GM19193 (cell line): ENCODE measurements around the gene STX19.

Experiments
- POLR2A ChIP-seq: IDR thresholded peaks from 4 replicates; pipeline ENCODE4 v1.6.1; 2011; ENCODE audit not compliant: insufficient read depth, insufficient read length; ENCODE audit errors: extremely low read depth

Gene STX19

DNA sequence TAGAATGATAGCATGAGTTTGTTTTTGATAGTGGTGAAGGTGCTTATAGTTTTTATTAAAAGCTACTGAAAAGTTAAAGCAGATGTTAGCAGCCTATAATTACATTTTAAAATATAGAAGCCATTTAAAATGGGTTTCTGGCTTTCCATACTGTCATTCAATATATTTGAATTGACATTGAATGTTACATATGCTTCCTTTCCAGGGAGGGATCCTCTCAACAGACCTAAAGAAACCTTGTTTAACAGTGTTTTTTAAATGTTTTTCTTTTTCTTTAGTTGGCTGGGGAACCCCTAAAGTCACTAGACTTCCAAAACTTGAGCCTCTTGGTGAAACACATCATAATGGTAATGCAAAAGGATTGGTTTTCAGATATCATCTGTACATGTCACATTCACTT is 22.1 kb upstream of the STX19 start:
- no peak for TF ChIP-seq POLR2A

DNA sequence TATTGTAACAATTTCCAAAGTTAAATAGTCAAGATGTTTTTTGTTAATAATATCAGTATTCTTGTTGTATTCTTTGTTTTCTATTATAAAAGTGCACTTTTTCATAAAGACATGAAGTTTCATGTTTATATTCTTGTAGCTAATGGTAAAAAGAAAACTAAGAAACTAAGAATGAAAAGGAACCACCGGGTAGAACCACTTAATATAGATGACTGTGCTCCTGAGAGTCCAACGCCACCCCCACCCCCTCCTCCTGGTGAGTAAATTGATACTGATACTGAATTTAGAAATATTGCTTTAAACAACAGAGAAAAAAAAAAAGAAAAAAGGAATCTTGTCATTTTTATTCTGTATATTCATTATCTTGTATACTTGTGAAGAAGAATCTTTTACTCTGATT is 20.9 kb upstream of the STX19 start:
- TF ChIP-seq POLR2A = no peak

DNA sequence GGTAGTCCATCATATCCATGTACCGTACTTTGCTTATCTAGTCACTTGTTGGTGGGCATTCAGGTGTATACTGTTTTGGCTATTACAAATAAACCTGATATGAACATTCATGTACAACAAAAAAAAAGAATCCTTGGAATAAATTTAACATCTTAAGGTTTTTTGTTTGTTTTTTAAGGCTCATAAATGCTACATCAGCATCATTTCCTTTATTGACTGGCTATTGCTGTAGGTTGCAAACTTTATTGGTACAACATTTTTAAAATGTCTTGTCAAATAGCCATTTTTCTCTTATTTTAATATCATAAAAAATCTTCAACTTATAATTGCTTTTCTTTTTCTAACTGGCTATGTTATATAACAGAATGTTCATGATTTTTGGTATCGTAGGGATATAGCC is 18.1 kb upstream of the STX19 start:
- no peak for TF ChIP-seq POLR2A

DNA sequence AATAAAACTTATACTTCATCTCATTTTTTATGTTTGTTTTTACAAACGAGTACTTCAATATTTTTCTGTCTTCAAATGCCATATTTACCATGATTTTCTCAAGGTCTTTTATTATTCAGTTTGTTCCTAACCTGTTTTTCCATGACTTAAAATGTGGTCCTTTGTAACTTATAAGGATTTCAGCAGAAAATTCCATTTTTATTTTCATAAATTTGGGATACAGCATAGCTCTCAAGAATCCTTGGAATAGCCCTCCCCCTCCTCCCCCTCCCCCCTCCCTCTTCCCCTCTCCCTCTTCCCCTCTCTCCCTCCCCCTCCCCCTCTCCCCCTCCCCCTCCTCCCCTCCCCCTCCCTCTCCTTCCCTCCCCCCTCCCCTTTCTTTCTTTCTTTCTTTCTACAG is 14.9 kb upstream of the STX19 start:
- no peak for TF ChIP-seq POLR2A

DNA sequence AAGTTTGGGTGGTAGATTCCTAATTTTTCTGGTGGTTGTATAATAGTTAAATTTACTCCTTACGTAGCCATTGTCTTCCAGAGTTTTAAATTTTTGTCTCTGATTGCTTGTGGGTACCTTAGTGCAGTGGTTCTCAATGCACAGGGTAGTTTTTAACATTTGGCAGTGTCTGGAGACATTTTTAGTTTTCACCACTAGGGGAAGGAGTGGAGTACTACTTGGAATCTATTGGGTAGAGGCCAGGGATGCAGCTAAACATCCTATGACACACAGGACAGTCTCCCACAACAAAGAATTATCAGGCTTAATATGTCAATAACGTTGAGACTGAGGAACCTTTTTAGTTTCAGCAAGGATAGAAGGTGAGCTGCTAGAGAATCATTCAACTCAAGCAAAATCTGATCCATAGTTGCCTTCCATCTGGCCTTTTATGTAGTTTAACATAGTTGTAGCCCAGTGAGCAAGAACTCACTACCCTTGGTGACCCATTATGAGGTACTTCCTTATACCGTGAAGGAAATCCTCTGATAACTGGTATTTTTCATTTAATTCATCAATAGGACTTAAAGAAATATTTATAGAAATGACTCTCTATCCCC is 8.6 kb upstream of the STX19 start:
- no peak for TF ChIP-seq POLR2A

DNA sequence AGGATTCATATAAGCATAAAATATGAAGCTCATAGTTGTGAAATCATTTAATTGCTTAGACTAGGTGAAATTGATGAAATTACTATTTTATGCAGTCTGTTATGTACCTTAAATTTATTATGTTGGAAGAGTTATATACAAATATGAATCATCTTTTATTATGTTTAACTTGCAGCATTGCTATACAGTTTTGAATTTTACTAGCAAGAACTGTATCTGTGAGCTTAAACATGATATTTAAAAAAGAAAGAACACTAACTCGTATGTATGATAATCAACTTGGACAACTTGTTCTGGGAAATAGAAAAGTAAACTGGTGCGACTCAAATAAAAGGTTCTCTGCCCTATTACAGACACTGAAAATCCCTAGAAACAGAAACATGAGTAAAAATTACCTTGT is 1.8 kb downstream of the STX19 start:
- no peak for TF ChIP-seq POLR2A

DNA sequence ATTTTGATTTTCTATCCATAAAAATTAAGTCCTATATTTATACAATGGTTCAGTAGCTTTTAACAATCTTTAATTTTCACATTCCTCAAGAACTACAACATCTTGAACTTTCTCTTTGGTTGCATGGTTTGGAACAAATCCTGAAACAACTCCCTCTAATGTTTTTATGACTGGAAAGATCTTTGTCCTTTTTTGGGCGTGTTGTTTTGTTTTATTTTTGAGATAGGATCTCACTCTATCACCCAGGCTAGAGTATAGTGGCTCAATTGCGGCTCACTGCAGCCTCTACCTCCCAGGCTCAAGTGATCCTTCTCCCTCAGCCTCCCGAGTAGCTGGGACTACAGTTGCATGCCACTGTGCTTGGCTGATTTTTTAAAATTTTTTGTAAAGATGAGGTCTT is 4.0 kb downstream of the STX19 start:
- TF ChIP-seq POLR2A = no peak

DNA sequence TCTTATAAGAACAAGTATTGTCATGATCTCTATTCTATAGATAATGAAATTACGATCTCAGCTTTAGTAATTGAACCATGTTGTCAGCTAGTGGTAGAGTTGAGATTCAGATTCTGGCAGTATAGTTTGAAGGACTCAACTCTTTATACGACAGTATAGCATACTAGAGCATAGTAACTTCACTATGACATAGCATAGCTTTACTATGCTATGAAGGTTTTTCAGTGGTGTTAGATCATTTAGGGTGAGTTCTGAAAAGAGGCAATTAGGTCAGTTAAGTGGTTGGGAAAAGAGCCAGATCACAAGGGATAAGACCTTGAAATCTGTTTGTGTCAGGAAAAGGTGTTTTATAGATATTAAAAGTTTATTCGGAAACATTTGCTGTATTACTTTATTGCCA is 8.1 kb downstream of the STX19 start:
- no peak for TF ChIP-seq POLR2A

DNA sequence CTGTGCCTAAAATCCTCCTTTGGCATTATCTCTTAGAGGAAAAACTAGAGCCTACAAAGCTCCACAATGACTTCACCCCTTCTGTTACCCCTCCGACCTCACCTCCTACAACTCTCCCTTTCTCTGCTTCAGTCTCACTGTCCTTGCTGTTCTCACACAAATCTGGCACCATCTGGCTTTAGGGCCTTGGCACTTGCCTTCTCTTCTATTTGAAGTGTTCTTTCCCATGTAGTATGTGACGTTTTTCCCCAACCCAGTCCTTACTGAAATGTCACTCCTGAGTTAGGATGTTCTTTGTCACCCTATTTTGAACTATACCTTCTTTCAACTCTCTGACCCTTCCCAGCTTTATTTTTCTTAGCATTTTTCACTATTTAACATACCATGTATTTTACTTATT is 8.7 kb downstream of the STX19 start:
- no peak for TF ChIP-seq POLR2A

DNA sequence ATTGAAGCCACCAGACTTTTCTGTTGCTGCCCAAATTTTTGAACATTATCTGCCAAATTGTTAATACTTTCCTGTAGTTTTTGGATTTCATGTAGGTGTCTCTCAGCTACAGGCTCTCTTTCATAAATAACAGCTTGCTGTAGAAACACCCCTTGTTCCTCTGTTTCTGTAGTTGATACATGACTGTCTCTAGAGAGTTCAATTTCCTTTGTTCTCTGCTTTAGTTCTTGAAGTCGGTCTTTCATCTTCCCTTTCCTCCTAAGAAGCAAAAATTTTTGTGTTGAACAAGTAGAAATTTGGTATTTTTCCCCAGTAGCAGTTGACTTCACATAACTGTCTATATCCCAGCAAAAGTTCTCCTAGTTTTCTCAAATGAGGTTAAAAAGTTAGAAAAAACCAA is 13.4 kb downstream of the STX19 start:
- TF ChIP-seq POLR2A = no peak

DNA sequence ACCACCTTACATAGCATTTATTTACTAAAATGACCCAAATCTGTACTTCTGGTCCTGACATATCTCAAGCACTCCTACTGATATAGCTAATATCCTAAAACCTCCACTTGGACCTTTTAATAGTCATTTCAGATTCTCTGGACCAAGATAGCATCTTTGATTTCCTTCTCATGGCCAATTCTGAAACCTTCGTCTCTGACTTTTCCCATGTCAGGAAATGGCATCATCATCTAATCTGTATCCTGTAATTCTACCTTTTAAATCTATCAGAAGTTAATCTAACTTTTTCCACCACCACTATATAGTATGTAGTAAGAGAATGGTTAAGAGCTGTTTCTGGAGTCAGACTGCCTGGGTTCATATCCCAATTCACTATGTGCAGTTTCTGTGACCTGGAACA is 16.2 kb downstream of the STX19 start:
- no peak for TF ChIP-seq POLR2A

DNA sequence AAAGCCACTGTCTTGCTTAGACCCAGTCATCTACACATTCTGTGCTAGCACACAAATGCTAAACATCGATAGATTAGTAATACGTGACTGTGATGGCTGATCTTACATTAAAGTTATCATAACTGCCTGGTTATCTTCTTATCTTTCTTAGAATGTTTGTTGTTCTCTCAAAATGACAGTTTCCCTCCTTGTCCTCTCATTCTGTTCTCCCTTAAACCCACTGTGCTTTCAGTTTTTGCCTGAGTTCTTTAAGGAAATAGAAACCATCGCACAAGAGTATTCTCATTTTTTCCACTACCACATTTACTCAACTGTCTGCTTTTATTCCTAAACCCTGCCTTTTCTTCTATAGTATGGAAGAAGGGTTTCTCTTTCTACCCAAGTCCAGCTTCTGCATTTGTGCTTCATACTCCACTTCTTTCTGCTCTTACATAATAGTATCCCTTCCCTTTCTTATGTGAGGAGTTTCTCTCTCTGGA is 17.1 kb downstream of the STX19 start:
- no peak for TF ChIP-seq POLR2A

DNA sequence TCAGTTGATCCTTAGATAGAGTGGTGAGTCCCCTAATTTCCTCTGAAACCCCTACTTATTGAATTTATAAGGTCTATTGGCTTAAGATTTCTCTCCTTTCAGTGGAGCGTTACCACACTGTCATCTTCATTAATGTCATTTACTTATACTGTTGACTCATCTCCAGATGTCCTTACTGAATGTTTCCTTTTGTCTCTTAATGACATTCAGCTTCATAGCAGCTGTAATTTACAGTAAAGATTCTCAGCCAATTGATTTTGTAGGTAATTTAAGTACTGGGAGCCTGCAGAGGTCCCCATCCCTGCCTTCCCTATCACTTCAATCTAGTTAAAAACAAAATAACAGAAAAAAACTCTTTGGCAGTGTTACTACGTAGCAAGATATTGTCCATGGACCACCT is 18.8 kb downstream of the STX19 start:
- TF ChIP-seq POLR2A = no peak

DNA sequence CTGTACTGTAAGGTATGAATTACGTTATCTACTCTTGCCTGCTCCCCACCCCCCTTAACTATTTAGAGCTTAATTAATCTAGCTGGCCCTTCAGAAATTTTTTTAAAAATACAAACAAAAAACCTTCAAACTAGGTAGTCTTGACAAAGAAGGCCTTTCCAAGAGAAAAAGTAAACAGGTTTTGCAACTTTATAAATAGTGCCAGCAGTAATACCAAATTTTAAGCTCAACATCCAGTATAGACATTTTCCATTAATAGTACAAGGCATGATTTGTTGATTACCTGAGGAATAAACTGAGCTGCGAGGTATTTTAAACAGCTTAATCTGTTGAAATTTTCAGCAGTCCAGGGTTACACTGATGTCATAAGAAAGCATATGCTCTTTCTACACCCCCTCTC is 20.1 kb downstream of the STX19 start:
- TF ChIP-seq POLR2A = no peak

DNA sequence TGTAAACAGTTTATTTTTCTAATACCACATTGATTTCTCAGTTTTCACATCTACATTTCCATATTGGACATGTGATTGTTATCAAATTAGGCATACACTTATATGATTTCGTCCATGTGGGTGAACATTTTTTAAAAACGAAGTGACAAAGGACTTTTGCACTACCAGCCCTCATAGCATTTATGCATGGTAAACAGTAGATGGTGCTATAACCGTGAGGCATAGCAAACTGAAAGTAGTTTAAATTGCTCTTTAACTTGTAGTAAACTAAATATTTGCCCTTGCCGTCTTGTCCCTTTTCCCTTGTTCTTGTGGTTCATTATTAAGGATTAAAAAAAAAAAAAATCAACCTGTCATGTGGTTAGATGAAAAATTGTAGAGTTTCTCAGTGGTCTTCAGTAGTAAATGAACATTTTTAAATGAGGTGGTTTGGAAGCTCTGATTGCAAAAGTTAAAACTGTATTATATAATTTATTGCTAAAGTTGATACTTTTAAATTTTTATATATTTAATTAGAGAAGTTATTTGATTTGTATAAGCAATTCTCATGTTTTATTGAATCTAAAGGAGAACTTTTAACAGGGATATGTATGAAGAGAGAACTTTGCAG is 24.0 kb downstream of the STX19 start:
- no peak for TF ChIP-seq POLR2A

DNA sequence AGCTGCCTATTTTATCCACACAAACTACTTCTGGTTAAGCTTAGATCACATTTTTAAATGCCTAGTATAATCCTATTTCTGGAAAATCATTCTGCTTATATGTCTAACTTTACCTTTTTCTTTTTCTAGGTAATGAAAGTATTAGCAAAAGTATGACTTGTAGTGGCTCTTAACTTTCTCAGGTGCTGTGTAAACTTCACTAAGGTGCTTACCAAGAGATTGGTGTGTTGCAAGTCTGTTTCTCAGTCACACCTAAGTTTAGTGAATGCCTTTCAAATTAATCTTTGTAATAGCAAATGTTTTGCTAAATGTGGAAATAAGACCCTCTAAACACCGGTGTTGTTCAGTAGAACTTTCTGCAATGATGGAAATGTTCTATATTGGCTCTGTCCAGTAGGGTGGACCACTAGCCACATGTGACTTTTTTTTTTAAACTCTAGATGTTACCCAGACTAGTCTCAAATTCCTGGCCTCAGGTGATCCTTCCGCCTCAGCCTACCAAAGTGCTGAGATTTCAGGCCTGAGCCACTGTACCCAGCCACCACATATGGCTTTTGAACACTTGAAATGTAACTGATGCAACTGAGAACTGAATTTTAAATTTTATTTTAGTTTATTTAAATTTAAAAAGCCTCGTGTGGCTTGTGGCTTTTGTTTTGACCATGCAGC is 26.4 kb downstream of the STX19 start:
- no peak for TF ChIP-seq POLR2A
